GM12878 (cell line): Measurements from ENCODE around the gene RNF126. TPM values are rescaled to one million over a fixed set of nuclear protein-coding genes. Genes with fewer than 3 reads are reported as not detected.

ENCODE experiments used
- EP300 ChIP-seq, 2 experiments: fragments of 150-350 bp in 1 of 2; IDR thresholded peaks; 2 replicates each; pipeline ENCODE4 v1.6.1; 2011 to 2012; ENCODE audit warnings: low read depth in 2 of 2, low read length in 2 of 2, borderline replicate concordance in 1 of 2, improper control_type of control experiment in 1 of 2, inconsistent platforms in 1 of 2; ENCODE audit not compliant: control insufficient read depth in 1 of 2
- GATAD2B ChIP-seq: fragments of 450-650 bp; conservative IDR thresholded peaks from 2 replicates; pipeline ENCODE4 v1.6.1; 2017; ENCODE audit warnings: low read depth, mild to moderate bottlenecking, moderate library complexity
- HDGF ChIP-seq: fragments of 450-650 bp; IDR thresholded peaks from 2 replicates; pipeline ENCODE4 v1.6.1; 2016; ENCODE audit warnings: antibody characterized with exemption
- SP1 ChIP-seq: IDR thresholded peaks from one replicate; pipeline ENCODE4 v1.6.1; 2011; ENCODE audit warnings: low read depth, low read length
- polyA plus RNA-seq, 11 experiments: library from polyadenylated mRNA; depleted of rRNA in 4 of 11; unstranded in 6 of 11; stranded (reverse) in 5 of 11; fragments of >200 nt; fragmentation: Nextera tagmentation in 4 of 11; fragmentation: Illumina TruSeq in 1 of 11; extraction: Ambion mirVana in 4 of 11; extraction: Trizol in 1 of 11; gene quantifications; 1 replicate in 1 of 11; 2 replicates in 10 of 11; pipeline versions ENCODE4 v1.2.1 to v1.2.3, GENCODE V29; 2011 to 2016; ENCODE audit warnings: inconsistent platforms in 2 of 11, missing spikeins in 2 of 11, low read depth in 1 of 11
- total RNA-seq, 4 experiments: library from RNA; depleted of rRNA in 3 of 4; stranded (reverse); fragments of >200 nt in 3 of 4; fragmentation: Illumina TruSeq in 1 of 4; extraction: Trizol in 1 of 4; gene quantifications; 2 replicates each; pipeline versions ENCODE4 v1.2.1 to v1.2.3, GENCODE V29; 2013 to 2021
- TF ChIP-seq, protein P1 (sequence below): IDR thresholded peaks from 2 replicates; pipeline ENCODE4 v1.6.1; 2012; ENCODE audit warnings: improper control_type of control experiment, low read depth, low read length; ENCODE audit not compliant: insufficient replicate concordance

The RNF126 gene
- total and polyA plus RNA-seq, 10 of the 15 experiments (the other 5 are each of a cell fraction or from before 2014, with no cell fraction given): 0.45 to 100 (median 50.6) TPM

DNA sequence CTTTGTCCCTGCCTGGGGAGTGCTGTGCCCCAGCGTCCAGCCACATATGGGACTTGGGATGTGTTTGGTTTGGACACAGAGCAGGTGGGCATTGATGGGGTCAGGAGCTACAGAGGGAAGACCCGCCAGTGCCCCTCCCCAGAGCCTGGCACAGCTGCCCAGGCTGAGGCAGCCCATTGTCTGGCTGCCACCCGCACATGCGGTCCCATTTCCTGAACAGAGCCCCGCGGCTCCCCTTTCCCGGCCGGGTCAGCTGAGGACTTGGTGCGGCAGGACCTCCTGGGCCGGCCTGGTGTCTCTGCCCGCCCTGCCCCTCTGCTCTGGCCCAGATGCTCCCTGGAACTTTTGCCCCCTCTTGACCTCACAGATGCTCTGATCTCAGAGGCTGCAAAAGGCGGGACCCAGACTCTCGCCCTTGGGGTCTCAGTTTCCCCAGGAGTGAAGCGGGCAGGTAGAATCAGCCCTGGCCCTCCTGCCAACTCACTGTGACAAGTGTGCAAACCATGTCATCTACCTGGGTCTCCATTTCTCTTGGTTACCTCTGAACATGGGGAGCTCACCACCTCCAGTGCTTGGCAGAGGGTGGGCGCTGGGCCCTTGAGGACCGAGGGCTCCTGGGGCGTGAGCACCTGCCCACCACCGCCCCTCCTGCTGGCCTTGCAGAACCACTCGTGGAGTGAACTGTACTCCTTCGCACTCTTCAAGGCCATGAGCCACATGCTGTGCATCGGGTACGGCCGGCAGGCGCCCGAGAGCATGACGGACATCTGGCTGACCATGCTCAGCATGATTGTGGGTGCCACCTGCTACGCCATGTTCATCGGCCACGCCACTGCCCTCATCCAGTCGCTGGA, 55.5 kb downstream of the RNF126 start (continued):
- TF ChIP-seq, protein P1, sequence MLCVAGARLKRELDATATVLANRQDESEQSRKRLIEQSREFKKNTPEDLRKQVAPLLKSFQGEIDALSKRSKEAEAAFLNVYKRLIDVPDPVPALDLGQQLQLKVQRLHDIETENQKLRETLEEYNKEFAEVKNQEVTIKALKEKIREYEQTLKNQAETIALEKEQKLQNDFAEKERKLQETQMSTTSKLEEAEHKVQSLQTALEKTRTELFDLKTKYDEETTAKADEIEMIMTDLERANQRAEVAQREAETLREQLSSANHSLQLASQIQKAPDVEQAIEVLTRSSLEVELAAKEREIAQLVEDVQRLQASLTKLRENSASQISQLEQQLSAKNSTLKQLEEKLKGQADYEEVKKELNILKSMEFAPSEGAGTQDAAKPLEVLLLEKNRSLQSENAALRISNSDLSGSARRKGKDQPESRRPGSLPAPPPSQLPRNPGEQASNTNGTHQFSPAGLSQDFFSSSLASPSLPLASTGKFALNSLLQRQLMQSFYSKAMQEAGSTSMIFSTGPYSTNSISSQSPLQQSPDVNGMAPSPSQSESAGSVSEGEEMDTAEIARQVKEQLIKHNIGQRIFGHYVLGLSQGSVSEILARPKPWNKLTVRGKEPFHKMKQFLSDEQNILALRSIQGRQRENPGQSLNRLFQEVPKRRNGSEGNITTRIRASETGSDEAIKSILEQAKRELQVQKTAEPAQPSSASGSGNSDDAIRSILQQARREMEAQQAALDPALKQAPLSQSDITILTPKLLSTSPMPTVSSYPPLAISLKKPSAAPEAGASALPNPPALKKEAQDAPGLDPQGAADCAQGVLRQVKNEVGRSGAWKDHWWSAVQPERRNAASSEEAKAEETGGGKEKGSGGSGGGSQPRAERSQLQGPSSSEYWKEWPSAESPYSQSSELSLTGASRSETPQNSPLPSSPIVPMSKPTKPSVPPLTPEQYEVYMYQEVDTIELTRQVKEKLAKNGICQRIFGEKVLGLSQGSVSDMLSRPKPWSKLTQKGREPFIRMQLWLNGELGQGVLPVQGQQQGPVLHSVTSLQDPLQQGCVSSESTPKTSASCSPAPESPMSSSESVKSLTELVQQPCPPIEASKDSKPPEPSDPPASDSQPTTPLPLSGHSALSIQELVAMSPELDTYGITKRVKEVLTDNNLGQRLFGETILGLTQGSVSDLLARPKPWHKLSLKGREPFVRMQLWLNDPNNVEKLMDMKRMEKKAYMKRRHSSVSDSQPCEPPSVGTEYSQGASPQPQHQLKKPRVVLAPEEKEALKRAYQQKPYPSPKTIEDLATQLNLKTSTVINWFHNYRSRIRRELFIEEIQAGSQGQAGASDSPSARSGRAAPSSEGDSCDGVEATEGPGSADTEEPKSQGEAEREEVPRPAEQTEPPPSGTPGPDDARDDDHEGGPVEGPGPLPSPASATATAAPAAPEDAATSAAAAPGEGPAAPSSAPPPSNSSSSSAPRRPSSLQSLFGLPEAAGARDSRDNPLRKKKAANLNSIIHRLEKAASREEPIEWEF: no peak
- no peak for TF ChIP-seq EP300 (IDR thresholded peaks at IDR 0.05; ENCODE audit: borderline replicate concordance in 1 of 2, control insufficient read depth in 1 of 2, low read depth in 2 of 2, low read length in 2 of 2)
- TF ChIP-seq SP1: no peak
- no peak for TF ChIP-seq GATAD2B
- no peak for TF ChIP-seq HDGF
- TF ChIP-seq, all 136 proteins: peak for 0
